ENCODE data around the gene SRA1. TPM values are rescaled to one million over a fixed set of nuclear protein-coding genes. Genes with fewer than 3 reads are reported as not detected.

Gene SRA1
- total and polyA plus RNA-seq, 2 of the 13 experiments (the other 11 are each of a cell fraction or from before 2014, with no cell fraction given) = 14.2 to 32.8 TPM

DNA sequence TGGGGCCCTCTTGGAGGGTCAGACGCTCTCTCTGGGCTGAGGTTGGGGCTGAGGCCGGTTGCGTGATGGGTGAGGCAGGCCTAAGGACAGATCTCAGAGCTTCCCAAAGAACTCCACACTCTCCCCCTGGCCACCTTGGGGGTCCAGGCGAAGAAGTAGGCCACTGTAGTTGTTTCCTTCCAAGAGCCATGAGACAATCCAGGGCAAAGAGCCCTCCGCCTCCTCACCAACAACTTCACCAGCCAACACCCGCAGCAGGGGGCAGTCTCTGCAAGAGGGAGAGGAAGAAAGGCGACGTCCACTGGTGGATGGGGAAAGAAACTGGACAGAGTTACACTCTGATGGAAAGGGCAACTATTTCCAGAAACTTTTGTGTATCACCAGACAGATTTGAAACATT is 18.0 kb upstream of the SRA1 start (continued):
- TF ChIP-seq NR2F6 (IDR thresholded peaks at IDR 0.05) (no peak), NR2F6 (CRISPR knock-in tag; IDR thresholded peaks at IDR 0.05) (peak; percentile 56; the same call in 1 of the 2 replicates), CEBPG (CRISPR knock-in tag; IDR thresholded peaks at IDR 0.05) (peak; percentile 47; the same call in 1 of the 2 replicates), ZNF598 (CRISPR knock-in tag; IDR thresholded peaks at IDR 0.05; ENCODE audit: borderline replicate concordance) (peak; percentile 78; the same call in 1 of the 2 replicates), ZFY (CRISPR knock-in tag; IDR thresholded peaks at IDR 0.05) (no peak; the same call in 1 of the 2 replicates), TOE1 (CRISPR knock-in tag; IDR thresholded peaks at IDR 0.05) (no peak), ZBTB33 (CRISPR knock-in tag; IDR thresholded peaks at IDR 0.05) (0 out of 2 replicates have a peak, but pooled peaks have one; percentile 10), GABPA (IDR thresholded peaks at IDR 0.05; ENCODE audit: low read depth, low read length) (no peak), GABPA (CRISPR knock-in tag; IDR thresholded peaks at IDR 0.05; ENCODE audit: low read depth) (peak; percentile 41; the same call in 1 of the 2 replicates), FOSL2 (CRISPR knock-in tag; IDR thresholded peaks at IDR 0.05) (peak; percentile 45), ZNF776 (CRISPR knock-in tag; IDR thresholded peaks at IDR 0.05) (no peak), RBM22 (optimal IDR thresholded peaks at IDR 0.05; ENCODE audit: low read length) (no peak), ISL2 (CRISPR knock-in tag; IDR thresholded peaks at IDR 0.05) (no peak), KAT8 (CRISPR knock-in tag; IDR thresholded peaks at IDR 0.05) (peak; percentile 56; the same call in 1 of the 2 replicates), REPIN1 (CRISPR knock-in tag; IDR thresholded peaks at IDR 0.05; ENCODE audit: borderline replicate concordance, low read depth) (peak; percentile 37; the same call in 1 of the 2 replicates), RARA (CRISPR knock-in tag; IDR thresholded peaks at IDR 0.05) (0 out of 2 replicates have a peak, but pooled peaks have one; percentile 10), ZNF354B (CRISPR knock-in tag; IDR thresholded peaks at IDR 0.05) (no peak), CAMTA2 (CRISPR knock-in tag; IDR thresholded peaks at IDR 0.05; ENCODE audit: borderline replicate concordance) (no peak), IRF2 (CRISPR knock-in tag; IDR thresholded peaks at IDR 0.05) (peak; percentile 79), RXRA (CRISPR knock-in tag; IDR thresholded peaks at IDR 0.05) (peak; percentile 35; the same call in 1 of the 2 replicates), HDAC2 (CRISPR knock-in tag; IDR thresholded peaks at IDR 0.05) (no peak)
- TF ChIP-seq, protein P1, sequence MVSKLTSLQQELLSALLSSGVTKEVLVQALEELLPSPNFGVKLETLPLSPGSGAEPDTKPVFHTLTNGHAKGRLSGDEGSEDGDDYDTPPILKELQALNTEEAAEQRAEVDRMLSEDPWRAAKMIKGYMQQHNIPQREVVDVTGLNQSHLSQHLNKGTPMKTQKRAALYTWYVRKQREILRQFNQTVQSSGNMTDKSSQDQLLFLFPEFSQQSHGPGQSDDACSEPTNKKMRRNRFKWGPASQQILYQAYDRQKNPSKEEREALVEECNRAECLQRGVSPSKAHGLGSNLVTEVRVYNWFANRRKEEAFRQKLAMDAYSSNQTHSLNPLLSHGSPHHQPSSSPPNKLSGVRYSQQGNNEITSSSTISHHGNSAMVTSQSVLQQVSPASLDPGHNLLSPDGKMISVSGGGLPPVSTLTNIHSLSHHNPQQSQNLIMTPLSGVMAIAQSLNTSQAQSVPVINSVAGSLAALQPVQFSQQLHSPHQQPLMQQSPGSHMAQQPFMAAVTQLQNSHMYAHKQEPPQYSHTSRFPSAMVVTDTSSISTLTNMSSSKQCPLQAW (CRISPR knock-in tag; IDR thresholded peaks at IDR 0.05) = peak; percentile 38; the same call in 1 of the 2 replicates
- TF ChIP-seq, protein P2, sequence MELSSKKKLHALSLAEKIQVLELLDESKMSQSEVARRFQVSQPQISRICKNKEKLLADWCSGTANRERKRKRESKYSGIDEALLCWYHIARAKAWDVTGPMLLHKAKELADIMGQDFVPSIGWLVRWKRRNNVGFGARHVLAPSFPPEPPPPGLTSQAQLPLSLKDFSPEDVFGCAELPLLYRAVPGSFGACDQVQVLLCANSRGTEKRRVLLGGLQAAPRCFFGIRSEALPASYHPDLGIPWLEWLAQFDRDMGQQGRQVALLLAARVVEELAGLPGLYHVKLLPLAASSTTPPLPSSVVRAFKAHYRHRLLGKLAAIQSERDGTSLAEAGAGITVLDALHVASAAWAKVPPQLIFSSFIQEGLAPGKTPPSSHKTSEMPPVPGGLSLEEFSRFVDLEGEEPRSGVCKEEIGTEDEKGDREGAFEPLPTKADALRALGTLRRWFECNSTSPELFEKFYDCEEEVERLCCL (CRISPR knock-in tag; IDR thresholded peaks at IDR 0.05; ENCODE audit: borderline replicate concordance) = no peak
- TF ChIP-seq, protein P3, sequence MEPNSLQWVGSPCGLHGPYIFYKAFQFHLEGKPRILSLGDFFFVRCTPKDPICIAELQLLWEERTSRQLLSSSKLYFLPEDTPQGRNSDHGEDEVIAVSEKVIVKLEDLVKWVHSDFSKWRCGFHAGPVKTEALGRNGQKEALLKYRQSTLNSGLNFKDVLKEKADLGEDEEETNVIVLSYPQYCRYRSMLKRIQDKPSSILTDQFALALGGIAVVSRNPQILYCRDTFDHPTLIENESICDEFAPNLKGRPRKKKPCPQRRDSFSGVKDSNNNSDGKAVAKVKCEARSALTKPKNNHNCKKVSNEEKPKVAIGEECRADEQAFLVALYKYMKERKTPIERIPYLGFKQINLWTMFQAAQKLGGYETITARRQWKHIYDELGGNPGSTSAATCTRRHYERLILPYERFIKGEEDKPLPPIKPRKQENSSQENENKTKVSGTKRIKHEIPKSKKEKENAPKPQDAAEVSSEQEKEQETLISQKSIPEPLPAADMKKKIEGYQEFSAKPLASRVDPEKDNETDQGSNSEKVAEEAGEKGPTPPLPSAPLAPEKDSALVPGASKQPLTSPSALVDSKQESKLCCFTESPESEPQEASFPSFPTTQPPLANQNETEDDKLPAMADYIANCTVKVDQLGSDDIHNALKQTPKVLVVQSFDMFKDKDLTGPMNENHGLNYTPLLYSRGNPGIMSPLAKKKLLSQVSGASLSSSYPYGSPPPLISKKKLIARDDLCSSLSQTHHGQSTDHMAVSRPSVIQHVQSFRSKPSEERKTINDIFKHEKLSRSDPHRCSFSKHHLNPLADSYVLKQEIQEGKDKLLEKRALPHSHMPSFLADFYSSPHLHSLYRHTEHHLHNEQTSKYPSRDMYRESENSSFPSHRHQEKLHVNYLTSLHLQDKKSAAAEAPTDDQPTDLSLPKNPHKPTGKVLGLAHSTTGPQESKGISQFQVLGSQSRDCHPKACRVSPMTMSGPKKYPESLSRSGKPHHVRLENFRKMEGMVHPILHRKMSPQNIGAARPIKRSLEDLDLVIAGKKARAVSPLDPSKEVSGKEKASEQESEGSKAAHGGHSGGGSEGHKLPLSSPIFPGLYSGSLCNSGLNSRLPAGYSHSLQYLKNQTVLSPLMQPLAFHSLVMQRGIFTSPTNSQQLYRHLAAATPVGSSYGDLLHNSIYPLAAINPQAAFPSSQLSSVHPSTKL (CRISPR knock-in tag; IDR thresholded peaks at IDR 0.05) = peak; percentile 53

Measured in HepG2 (cell line).